GM06990 (cell line): ENCODE data around the gene SERPINB1.

ENCODE experiments used
- DNase-seq: peaks from one replicate; pipeline ENCODE4 v3.0.0-alpha.2; 2011; ENCODE audit not compliant: insufficient read length; ENCODE audit errors: extremely low read depth
- H3K27me3 ChIP-seq: replicated peaks from 2 replicates; pipeline ENCODE4 v1.6.0; 2011; ENCODE audit warnings: low read length; ENCODE audit not compliant: control insufficient read depth, insufficient read depth
- H3K36me3 ChIP-seq: 2 replicates; pipeline ENCODE4 v1.5.1; 2011; ENCODE audit warnings: low read length; ENCODE audit not compliant: control insufficient read depth, insufficient read depth
- H3K4me3 ChIP-seq: replicated peaks from 2 replicates; pipeline ENCODE4 v1.5.1; 2011; ENCODE audit warnings: low read depth, mild to moderate bottlenecking, control low read depth, low read length
- TF ChIP-seq, protein P1 (sequence below): IDR thresholded peaks from 2 replicates; pipeline ENCODE4 v1.5.1; 2011; ENCODE audit warnings: low read length, control low read depth, mild to moderate bottlenecking, inconsistent platforms; ENCODE audit not compliant: insufficient read depth, poor library complexity, severe bottlenecking

SERPINB1 gene

DNA sequence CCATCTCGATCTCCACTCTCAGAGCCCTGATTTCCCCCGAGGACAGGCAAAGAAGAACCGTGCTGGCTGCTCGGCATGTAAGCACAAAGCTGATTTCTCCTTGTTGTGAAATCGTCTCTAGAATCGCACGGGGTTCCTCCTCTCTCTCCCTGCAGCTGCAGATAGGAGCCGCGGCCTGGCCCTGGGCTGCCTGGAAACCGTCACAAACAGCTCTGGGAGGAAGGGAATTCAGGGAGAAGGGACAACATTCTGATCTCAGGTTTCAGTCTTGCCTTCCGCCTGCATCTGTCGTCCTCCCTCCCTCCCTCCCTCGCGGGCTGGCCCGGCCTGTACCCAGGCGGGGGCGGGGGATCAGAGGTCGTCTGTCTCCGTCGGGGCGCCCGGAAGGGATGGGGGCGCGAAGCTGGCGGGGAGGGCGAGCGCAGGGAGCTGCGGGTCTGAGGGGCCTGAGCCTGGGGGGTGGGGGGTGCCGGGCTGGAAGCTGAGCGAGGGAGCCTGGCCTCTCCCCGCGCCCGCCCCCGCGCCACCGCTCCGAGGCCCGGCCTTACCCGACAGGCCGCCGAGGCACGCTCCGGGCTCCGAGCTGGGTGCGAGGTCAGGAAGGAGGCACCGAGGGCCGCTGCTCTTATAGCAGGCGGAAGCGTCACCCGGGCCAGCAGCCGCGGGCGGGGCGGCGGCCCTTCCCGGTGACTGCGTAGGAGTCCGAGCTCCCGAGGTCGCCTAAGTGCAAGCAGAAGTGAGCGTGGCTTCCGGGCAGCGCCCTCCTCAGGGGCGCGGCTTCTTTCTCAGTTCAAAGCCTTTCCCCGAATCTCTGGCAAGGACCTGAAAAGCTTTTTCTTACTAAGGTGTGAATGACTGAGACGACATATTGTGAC is at the start of gene SERPINB1:
SERPINB1 (minus strand) TSS at position 600 of the 875 bp plus-strand sequence. CDS start 1,277 bp downstream, outside the sequence.
- peak; percentile 73 for DNase-seq
- Histone ChIP-seq H3K4me3 (no peak within 1 kb of the TSS), H3K36me3 (no peaks in the 10 kb centered on the region), H3K27me3 (no peaks in the 10 kb centered on the region; the same call in none of the 2 replicates)
- TF ChIP-seq, protein P1, sequence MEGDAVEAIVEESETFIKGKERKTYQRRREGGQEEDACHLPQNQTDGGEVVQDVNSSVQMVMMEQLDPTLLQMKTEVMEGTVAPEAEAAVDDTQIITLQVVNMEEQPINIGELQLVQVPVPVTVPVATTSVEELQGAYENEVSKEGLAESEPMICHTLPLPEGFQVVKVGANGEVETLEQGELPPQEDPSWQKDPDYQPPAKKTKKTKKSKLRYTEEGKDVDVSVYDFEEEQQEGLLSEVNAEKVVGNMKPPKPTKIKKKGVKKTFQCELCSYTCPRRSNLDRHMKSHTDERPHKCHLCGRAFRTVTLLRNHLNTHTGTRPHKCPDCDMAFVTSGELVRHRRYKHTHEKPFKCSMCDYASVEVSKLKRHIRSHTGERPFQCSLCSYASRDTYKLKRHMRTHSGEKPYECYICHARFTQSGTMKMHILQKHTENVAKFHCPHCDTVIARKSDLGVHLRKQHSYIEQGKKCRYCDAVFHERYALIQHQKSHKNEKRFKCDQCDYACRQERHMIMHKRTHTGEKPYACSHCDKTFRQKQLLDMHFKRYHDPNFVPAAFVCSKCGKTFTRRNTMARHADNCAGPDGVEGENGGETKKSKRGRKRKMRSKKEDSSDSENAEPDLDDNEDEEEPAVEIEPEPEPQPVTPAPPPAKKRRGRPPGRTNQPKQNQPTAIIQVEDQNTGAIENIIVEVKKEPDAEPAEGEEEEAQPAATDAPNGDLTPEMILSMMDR: peak; percentile 8

DNA sequence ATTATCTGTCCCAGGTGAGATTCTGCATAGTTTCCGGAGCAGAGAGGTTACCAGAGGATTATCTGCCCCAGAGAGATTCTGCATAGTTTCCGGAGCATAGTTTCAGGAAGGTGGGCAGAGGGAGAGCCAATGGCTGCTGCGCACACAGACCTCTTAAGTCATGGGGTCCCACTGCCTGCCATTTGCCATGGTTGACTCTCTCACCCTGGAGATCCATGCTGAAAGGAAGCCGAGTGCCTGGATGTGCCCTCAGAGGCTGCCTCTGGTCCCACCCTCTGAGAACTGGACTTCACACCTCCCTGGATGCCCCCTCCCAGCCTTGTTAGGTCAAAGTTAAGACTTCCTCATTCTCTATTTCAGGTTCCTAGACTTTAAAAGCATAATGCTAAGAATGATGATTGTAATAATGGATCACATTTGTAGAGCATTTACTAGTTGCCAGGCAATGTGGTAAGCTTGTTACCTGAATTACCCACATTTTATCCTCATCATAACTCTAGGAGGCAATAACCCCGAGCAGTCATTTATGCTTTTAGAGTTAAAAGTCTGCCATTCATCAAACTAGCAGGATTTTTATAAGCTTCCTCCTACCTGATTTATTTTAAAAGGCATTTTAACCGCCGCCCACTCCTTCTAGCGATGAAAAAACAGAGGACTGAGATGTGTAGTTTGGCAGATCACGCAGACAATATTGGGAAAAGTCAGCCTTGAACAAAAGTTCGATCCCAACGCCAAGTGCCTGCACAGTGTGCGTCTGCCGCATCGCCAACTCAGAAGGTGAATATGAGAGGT is 49.5 kb upstream of the SERPINB1 start:
- Histone ChIP-seq H3K4me3 (peak overlapping the region; percentile 59), H3K36me3 (peaks cover 2% of the 10 kb centered on the region; the same call in 1 of the 2 replicates), H3K27me3 (no peaks in the 10 kb centered on the region)
- DNase-seq: no peak
- TF ChIP-seq, protein P1: no peak

DNA sequence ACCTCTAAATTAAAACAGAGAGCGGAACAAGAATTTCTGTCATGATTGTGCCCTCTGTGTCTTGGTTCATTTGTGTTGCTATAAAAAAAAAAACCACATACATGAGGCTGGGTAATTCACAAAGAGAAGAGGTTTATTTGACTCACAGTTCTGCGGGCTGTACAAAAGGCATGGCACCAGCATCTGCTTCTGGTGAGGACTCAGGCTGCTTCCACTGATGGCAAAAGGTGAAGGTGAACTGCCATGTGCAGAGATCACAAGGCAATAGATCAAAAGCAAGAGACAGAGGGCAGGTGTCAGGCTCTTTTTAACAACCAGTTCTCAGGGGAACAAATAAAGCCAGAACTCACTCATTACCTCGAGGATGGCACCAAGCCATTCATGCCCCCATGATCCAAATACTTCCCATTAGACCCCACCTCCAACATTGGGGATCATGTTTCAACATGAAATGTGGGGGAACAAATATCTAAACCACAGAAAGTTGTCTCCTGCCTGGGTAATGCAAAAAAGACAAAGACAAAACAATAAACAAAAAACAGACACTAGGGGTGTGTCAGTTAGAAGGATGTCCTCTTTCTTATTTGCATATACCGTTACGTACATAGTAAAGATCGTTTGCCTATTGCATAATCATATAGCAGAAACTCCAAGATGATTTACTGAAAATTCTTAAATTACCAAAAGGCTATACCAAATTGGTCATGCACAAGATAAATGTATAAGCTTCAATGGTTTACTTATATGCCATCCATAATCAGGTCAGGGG is 44.5 kb upstream of the SERPINB1 start:
- H3K27me3 ChIP-seq: no peaks in the 10 kb centered on the region
- H3K4me3 ChIP-seq: no peak overlapping the region
- DNase-seq: no peak
- TF ChIP-seq, protein P1: no peak
- H3K36me3 ChIP-seq: peaks cover 2% of the 10 kb centered on the region; the same call in 1 of the 2 replicates

DNA sequence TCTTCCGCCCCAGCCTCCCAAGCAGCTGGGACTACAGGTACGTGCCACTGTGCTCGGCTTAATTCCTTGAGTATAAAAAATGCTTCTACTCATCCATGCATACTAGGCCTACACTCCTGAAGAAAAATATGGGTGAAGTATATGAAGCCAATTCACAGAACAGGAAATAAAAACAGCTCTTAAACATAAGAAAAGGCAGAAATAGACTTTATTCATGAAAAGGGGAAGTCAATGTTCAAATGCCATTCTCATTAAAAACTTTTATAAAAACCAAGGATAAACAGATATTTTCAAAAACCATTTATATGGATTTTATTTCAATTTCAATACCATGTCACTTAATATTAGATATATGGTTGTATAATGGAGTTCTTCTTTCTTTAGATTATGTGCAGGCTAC is 43.1 kb upstream of the SERPINB1 start:
- DNase-seq: no peak
- Histone ChIP-seq H3K27me3 (no peaks in the 10 kb centered on the region), H3K36me3 (no peaks in the 10 kb centered on the region), H3K4me3 (no peak overlapping the region)
- TF ChIP-seq, protein P1: no peak

DNA sequence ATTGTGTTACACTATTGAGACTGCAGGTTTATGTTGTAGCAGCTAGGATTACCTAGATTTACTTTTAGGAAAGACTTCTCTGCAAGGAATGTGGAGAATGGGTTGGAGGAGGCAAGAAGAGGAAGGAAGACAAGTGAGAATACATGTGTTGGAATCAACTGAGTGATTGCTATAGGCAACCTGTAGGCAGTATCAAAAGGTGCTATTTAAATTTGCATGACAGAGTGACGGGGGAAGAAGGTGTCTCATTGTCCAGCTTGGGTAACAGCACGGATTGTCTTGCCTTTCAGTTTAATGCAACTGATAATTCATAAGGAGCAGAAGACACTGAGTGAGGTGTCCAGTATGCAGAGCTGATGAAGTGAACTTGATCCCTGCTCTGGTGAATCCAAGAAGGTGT is 42.0 kb upstream of the SERPINB1 start:
- no peak for DNase-seq
- no peaks in the 10 kb centered on the region for H3K36me3 ChIP-seq
- no peaks in the 10 kb centered on the region for H3K27me3 ChIP-seq
- TF ChIP-seq, protein P1: no peak
- H3K4me3 ChIP-seq: no peak overlapping the region
